Activated T-cell treated with anti-CD3 and anti-CD28 coated beads for 1 hour (primary cell): ENCODE measurements around the gene METTL25.

Experiments used
- DNase-seq: peaks from one replicate; pipeline ENCODE4 v3.0.0-alpha.2; 2020; ENCODE audit warnings: low read depth

Gene METTL25

GRCh38 chr12:82406651-82407050 is 48.3 kb downstream of the METTL25 start:
- no peak for DNase-seq

GRCh38 chr12:82407481-82407880 is 49.2 kb downstream of the METTL25 start:
- DNase-seq, result no peak

- DNase-seq, result no peak
Measured at GRCh38 chr12:82408844-82409243, 50.5 kb downstream of the METTL25 start.

- no peak for DNase-seq
Measured at GRCh38 chr12:82411546-82412230, 53.4 kb downstream of the METTL25 start.

GRCh38 chr12:82412246-82412645 is 53.9 kb downstream of the METTL25 start:
- no peak for DNase-seq

- no peak for DNase-seq
Measured at GRCh38 chr12:82414044-82414443, 55.7 kb downstream of the METTL25 start.

GRCh38 chr12:82414926-82415325 is 56.6 kb downstream of the METTL25 start:
- DNase-seq, result no peak

GRCh38 chr12:82415402-82415801 is 57.1 kb downstream of the METTL25 start:
- no peak for DNase-seq

- no peak for DNase-seq
Measured at GRCh38 chr12:82425241-82425640, 66.9 kb downstream of the METTL25 start.

GRCh38 chr12:82426081-82426480 is 67.8 kb downstream of the METTL25 start:
- DNase-seq, result no peak

GRCh38 chr12:82426586-82426985 is 68.3 kb downstream of the METTL25 start:
- no peak for DNase-seq

GRCh38 chr12:82430541-82431145 is 72.3 kb downstream of the METTL25 start:
- DNase-seq, result no peak

- DNase-seq, result no peak
Measured at GRCh38 chr12:82434392-82434911, 76.1 kb downstream of the METTL25 start.

GRCh38 chr12:82436354-82436753 is 78.0 kb downstream of the METTL25 start:
- no peak for DNase-seq

- no peak for DNase-seq
Measured at GRCh38 chr12:82437744-82438143, 79.4 kb downstream of the METTL25 start.

GRCh38 chr12:82438356-82438755 is 80.0 kb downstream of the METTL25 start:
- no peak for DNase-seq

GRCh38 chr12:82440885-82441284 is 82.6 kb downstream of the METTL25 start:
- DNase-seq, result no peak

GRCh38 chr12:82448911-82449578 is 90.7 kb downstream of the METTL25 start:
- no peak for DNase-seq

- no peak for DNase-seq
Measured at GRCh38 chr12:82456633-82457032, 98.3 kb downstream of the METTL25 start.

GRCh38 chr12:82458101-82458500 is 99.8 kb downstream of the METTL25 start:
- DNase-seq, result no peak

GRCh38 chr12:82461393-82461792 is 103.1 kb downstream of the METTL25 start:
- no peak for DNase-seq

GRCh38 chr12:82461836-82462235 is 103.5 kb downstream of the METTL25 start:
- DNase-seq, result no peak

GRCh38 chr12:82468563-82468962 is 110.2 kb downstream of the METTL25 start:
- no peak for DNase-seq
